HG03139 (cell line): ENCODE measurements around the gene TDRD9.
"Not testable (repeated sequence)": the region's sequence is repeated elsewhere in the genome, so short reads cannot be mapped to it uniquely, and the experiment has no call there.

Source experiments
- ATAC-seq: cut with Tn5 transposase; IDR thresholded peaks from one replicate; pipeline ENCODE4 v1.9.1; 2021; ENCODE audit not compliant: unreplicated experiment

Gene TDRD9

DNA sequence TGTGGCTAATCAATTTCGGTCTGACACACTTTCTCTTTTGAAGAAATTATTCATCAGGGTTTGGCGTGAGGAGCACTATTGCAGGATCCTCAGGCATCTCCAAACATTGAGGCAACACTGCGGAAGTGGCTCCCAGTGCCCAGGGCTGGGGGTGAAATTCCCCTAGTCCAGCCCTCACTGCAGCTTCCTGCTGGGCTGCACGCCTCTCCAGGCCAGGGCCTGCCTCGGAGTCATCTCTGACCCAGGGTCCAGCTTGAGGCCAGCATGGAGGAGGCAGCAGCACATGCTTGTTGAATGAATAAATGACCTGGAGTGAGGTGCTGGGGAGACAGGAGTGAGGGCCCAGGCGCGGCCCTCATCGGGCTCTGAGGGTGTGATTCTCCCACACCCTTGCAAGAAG lies 36.0 kb upstream of the TDRD9 start:
- ATAC-seq = no peak

DNA sequence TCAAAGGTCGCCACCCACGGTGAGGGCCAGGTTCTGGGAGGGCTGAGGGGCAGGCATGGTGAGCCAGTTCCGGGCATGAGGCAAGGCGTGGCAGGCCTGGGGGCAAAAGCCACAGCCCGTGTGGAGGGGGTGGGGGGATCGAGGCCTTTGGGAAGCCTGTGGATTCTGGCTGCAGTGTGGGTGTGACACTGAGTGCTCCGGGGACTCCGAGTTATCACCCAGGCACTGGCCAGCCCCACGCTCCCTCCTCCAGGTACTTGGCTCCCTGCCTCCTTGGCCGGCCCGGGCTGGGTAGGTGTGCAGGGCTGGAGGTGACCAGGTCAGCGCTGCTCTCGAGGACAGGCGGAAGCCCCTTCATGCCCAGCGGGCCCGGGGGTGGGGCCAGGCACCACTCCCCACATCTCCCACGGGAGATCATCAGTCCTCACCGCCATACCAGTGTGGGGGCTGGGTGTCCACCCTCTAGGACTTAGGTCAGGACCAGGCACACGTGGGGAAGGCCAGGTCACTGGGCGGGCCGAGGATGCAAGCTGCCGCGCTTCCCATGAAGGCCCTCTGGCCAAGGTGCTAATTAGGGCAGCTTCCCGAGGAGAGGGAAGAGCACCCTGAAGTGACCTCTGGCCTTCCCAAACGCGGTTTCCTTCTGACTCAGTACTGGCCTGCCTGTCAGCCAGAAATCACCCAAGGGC lies 34.1 kb upstream of the TDRD9 start:
- ATAC-seq = no peak

DNA sequence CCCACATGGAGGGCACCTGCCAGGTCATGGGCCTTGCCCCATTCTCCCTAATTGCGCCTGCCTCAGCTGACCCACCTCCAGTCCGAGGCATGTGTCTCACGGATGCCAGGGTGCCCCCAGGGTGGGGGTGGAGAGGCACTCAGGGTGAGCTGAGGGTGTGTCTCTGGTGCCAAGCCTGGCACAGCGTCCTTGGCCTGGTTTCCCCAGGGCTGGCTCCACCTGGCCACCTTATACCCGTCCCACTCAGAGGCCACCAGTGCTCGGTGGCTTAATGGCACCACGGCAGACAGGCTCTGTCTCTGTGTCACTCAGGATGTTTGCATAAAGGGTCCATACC lies 33.6 kb upstream of the TDRD9 start:
- no peak for ATAC-seq

DNA sequence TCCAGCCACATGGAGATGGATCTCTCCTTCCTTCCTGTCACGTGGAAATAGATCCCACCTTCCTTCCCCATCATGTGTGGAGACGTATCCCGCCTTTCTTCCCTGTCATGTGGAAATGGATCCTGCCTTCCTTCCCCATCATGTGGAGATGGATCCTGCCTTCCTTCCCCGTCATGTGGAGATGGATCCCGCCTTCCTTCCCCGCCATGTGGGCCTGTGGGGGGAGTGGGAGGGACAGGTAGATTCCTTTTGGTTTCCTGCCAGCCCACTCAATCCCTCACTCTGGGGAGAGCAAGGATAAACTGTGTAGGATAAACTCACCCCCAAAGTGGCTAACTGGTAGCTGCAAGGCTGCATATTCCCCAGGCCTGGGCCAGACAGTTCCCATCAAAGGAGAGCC lies 31.7 kb upstream of the TDRD9 start:
- ATAC-seq = no peak

DNA sequence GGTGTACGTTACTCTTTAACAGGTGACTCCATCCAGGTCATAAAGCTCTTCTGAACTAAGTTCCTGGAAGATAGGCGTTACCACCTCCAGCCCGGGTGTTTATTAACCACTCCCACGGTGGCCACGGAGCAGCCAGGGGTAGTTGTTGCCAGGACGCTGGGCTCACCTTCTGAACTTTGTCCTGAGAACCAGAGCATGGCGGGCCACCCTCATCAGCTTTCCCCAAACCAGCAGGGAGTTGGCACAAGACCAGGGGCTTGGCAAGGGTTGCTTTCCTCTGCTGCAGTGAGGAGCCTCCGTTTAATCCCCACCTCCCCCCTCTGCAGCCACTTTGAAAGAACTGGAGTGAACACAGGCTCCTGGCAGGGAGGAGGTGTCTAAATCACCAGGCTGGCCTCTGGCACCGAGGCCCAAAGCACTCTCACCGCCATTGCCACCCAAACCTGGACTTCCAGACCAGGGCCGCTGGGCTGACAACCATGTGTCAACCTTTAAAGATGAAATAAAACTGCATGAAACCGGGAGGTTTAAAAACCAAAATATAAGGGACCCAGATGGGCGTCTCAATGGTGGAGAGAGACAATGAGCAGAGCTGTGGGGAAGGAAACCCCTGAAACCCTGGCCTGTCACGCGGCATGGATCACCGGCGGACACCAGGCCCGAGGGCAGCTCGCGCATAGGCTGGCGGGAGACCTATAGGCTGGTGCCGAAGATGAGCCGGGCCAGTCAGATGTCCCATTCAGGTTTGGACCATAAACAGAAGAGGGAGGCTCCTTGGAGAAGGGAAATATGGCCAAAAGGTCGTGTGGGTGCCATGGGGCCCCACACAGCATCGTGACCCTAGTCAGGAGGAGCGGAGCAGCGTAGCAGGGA lies 30.9 kb upstream of the TDRD9 start:
- no peak for ATAC-seq

DNA sequence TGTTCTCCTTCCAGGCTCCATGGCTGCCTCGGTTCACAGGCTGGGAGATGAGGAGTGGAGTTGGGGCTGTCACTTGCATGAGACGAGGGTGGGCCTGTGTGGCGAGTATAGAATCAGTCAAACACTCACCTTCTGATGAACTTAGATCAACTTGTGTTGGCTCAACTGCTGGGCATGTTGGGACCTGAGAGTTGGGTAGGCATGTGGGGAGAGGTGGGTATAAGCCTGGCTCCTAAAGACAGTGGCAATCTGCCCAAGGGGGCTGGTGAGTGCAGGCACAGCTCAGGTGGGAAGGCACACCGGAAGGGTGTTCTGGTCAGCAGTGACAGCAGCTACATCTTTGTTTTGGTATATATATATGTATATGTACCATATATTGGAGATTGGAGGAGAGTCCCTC lies 30.1 kb upstream of the TDRD9 start:
- no peak for ATAC-seq

DNA sequence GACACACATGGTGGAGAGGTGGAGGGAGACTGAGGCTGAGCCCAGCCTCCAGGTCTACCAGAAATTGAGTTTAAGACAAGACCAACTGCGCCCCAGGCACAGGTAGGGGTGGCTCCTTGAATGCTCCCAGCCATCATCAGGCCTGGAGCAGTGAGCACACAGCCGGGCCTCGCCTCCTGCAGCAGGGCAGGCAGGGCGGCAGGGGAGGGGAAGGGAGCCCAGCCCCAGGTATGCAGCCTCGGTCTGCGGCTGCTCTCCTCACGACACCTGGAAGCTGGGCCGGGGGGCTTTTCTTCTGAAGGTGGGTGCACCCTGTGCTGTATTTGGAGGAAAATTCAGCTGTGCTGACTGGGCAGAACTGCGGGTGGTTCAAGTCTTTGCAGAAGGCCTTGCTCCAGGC lies 29.5 kb upstream of the TDRD9 start:
- no peak for ATAC-seq

DNA sequence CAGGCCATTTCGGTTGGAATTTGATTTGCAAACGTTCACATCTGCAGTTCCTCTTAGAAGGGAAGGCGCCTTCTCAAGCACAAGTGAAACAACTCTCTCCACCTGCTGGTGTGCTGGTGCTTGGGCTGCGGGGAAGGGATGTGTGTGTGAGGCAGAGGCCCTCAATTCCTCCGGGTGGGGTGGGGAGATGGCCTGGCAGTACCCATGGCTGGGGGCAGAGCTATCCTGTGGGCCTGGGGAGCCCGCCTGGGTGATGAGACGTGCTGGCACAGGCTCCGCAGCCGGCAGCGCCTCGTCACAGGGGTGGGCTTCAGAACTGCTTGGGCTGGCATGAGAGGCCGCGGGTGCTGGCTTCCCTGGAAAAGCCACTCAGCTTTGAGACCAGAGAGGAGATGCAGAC lies 28.9 kb upstream of the TDRD9 start:
- no peak for ATAC-seq

DNA sequence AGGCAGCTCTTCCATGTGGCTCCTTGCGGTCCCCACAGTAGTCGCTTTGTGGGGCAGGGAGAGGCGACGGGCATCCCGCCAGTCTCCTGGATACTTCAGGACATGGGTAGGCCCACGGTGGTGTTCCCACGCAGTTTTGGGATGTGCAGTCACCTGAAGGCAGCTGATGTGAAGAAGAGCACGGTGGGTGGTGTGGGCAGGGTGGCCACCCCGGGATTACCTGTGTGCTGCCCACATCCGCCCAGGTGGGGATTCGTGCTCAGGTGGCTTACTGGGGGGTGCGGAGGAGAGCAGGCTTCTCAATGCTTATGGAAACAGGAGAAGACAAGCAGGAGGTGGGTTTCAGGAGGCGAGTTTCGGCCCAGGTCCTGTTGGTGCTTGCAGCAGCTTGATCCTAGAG lies 28.4 kb upstream of the TDRD9 start:
- ATAC-seq = no peak

DNA sequence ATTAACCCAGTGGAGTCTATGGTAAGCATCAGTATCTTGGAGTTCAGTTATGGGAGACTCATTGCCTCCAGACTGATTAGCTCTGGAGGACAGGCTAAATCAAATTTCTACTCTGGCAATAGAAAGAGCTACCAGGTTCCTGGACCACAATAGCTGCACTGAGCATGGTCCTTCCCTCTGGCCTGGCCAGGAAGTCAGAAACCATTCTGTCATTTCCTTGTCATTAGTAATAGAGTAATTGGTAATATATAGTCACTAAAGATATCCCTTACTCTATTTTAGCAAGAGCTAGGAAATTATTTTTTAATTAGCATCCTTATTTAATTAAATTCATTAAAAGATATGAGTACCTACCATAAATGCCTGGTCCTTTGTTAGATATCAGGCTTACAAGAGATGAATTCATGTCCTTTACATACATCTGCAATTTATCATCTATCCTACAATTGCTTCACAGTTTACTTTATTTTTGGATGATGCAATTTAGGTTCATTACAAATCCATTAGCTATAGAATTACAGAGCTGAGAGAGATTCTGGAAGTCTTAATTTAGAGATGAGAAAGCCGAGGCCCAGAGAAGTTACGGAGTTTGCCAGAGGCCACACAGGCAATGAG lies 23.7 kb upstream of the TDRD9 start:
- ATAC-seq = no peak

DNA sequence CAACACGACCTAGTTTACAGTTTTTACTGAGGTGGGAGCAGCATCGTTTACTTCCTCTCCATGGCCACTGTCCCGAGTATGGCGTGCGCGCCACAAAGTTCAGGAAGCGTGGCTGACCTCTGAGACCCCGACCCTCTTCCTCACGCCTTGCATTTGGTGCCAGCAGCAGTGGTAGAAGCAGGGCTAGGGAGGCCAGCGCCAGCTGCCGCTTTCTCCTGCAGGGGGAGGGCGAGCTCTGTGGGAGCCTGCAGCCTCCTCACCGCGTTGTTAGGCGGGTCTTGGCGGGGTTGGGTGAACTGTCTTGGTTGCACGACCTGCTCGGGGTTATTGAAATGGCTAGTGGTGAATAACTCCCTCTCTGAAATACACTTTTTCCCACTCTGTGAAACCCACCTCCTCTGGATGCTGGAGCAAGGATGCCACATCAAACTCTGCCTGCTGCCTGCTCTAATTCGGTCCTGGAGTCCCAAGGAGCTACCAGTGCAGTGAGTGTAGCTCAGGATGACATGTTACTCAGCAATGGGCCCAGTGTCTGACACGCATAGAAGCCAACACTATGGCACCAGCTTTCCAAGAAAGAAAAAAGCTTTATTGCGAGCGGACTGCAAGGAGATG lies 22.3 kb upstream of the TDRD9 start:
- no peak for ATAC-seq

DNA sequence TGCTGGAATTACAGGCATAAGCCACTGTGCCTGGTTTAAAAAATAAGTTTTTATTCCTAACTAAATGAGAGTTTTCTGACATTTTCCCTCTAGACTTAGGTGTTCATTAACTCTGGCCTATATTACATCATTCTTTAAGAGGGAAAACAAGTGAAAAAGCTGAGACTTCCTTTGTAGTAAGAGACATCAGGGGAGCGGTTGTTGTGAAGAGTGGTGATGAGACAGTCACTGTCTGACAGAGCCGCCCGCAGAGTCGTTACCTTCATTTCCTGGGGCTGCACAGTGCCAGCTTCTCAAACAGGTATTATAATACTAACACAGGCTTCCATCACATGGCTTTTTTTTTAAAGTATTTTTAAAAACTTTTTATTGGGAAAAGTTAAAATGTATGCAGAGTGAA lies 19.7 kb upstream of the TDRD9 start:
- ATAC-seq = no peak

DNA sequence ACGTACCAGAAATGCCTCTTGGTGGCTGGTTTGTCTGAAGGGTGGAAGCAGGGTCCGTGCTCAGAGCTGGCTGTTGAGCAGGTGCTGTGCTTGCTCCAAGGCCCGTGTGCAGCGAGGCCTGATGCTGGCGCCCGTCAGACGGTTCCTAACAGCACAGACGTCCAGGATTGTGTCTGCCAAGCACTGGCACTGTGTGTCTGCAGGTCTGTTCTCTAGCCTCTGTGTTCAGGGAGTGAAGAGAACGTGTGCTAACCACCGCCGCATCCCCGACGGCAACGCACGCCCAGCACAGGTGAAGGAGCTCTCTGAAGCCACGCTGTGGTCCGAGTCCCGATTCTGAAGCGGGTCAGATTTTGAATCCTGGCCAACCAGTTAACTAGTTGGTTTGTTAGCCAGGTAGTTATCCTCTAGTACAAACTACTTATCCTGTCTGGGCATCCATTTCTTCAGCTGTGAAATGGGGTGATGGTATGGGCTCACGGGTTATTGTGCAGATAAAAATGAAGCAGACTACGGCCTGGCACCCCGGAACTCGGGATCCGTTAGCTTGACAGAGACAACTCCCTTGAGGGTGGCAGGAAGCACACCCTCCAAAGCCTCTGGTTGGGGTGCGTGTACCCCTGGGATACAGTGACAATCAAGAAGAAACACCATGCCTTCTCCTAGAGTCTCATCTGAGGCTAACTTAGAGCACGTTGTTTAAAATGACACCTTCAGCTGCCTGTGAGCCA lies 18.6 kb upstream of the TDRD9 start:
- ATAC-seq = no peak

DNA sequence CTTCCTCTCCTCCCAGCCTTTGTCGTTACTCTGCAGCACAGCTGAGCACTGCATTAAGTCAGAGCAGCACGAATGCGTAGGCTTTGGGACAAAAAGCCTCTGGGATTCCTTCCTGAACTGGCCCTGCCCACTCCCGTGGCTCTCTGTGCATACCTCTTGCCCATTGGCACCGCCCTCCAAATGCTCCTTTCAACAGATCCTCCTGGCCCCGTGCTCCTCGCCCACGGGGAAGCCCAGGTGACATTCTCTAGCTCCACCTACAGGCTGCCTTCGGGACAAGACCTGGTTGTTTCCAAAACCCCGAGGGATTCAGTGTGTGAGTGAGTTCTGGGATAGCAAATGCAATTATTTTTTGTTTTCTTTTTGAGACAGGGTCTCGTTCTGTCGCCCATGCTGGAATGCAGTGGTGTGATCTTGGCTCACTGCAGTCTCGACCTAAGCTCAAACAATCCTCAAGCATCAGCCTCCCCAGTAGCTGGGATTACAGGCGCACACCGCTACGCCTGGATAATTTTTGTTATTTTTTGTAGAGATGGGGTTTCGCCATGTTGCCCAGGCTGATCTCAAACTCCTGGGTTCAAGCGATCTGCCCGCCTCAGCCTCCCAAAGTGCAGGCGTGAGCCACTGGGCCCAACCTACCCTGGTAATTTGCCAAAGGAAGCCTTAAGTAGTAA lies 17.9 kb upstream of the TDRD9 start:
- ATAC-seq = no peak

DNA sequence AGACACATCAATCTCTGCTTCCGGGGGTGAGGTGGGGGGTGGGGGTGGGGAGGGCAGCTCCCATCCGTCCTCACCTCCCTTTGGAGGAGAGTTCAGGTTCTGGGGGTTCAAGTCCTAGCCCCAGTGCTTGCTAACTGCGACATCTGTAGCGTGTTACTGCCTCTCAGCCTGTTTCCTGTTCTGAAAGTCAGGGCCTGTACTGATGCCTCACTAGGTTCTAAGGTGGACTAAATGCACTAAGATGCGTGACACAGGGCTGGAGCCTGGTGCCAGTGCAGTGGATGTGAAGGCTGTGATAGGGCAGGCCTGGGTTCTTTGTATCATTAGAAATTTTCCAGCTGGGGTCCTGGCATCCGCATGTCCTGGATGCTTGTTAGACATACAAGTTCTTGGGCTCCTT lies 17.3 kb upstream of the TDRD9 start:
- ATAC-seq = no peak

DNA sequence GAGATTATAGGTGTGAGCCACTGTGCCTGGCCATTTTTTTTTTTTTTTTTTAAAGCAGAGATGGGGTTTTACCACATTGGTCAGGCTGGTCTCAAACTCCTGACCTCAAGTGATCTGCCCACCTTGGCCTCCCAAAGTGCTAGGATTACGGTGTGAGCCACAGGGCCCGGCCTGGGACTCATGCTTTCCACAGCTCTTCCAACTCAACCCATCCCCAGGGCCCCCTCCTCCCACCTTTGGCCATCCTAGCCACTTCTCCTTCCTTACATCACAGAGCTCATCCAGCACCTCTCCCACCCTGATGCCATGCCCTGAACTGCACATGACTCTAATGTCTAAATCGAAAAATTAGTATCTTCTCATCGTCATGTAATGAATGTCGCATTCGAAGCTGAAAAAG lies 12.6 kb upstream of the TDRD9 start:
- ATAC-seq = no peak

DNA sequence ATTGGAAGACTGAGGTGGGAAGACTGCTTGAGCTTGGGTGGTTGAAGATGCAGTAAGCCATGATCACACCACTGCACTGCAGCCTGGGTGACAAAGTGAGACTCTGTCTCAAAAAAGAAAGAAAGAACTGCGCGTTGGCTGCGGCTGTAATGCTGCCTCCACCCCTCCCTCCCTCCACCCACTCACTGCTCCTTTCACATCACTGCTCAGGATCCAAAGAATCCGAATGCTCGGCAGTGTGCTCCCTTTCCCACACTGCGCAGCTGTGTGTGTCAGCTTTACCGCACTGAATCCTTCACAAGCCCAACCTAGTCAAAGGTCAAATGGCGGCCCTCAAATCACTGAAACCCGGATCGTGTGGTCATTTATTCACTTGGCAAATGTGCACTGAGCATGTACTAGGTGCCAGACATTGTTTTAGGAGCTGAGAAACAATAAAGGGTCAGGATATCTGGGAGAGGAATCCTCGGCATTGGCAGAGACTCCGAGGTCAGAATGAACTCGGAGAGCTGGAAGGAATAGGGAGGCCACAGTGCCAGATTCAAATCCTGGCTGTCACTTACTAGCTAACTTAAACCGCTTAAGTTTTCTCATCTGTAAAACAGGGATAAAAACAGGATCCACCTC lies 11.5 kb upstream of the TDRD9 start:
- ATAC-seq = no peak

DNA sequence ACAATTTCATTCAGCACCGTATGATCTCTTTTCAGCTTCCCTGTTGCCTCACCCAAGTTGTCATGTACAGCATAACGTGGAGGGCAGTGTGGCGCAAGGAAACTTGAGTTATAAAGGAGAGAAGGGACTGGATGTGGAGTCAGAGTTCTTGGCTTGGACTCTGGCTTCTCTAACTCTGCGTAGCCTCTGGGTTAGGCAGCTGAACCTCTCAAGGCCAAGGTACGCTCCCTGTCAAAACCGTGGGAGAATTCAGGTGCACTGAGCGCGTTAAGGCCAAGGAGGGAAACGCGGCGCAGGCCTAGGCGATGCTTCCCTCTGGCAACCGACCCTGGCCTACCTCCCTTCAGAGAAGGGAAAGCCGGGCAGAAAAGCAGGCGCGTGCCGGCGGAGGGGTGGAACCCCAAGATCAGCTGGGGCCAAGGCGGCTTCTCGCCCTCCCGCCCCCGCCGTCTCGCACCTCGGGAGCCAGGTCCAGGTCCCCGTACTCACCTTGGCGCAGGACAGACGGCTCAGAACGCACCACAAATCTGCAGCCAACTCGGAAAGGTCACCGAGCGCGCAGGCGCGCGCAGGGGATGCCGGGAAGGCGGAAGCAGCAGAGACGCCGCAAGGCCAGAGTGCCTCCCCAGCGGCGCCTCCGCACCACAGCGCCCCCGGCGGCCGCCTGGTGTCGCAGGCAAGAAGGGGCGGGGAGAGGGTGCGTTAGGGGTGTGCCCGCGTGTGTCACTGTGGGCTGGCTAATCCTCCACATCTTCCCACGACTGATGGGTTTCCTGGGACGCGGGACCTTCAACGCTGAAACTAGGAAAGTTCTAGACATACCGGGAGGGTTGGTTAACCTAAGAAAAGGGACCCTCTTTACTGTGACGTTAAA lies 7.0 kb upstream of the TDRD9 start:
- ATAC-seq = peak; percentile 96

DNA sequence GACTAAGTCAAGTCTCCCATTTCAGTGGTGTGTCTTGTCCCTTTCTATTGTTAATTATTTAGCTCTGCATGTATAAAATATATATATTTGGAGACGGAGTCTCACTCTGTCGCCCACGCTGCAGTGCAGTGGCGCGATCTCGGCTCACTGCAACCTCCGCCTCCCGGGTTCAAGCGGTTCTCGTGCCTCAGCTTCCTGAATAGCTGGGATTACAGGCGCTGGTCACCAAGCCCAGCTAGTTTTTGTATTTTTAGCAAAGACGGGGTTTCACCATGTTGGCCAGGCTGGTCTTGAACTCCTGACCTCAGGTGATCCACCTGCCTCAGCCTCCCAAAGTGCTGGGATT lies 6.4 kb upstream of the TDRD9 start:
- ATAC-seq = not testable (repeated sequence)
